ENCODE measurements around the gene HUWE1. TPM values are rescaled to one million over a fixed set of nuclear protein-coding genes. Genes with fewer than 3 reads are reported as not detected.

Gene HUWE1
- total RNA-seq, 1 donor from 2014 or later = 241 TPM

GRCh38 chrX:53595266-53595810 lies 91.2 kb downstream of the HUWE1 start:
- TF ChIP-seq CTCF (conservative IDR thresholded peaks at IDR 0.05) = no peak
- H3K36me3 Mint-ChIP-seq (ENCODE audit: low read depth) = peaks cover 30% of the 10 kb centered on the region
- no peak overlapping the region for H3K27ac Mint-ChIP-seq (ENCODE audit: unreplicated experiment)
- DNase-seq (ENCODE audit: low read depth, low spot score) = no peak
- H3K27me3 Mint-ChIP-seq (ENCODE audit: low read depth) = no peaks in the 10 kb centered on the region
- no peak overlapping the region for H3K4me3 Mint-ChIP-seq
- H3K4me1 Mint-ChIP-seq = peaks cover 4% of the 10 kb centered on the region
- no peaks in the 10 kb centered on the region for H3K9me3 Mint-ChIP-seq

GRCh38 chrX:53594354-53594753 lies 92.2 kb downstream of the HUWE1 start:
- H3K27me3 Mint-ChIP-seq (ENCODE audit: low read depth) = no peaks in the 10 kb centered on the region
- peaks cover 29% of the 10 kb centered on the region for H3K36me3 Mint-ChIP-seq (ENCODE audit: low read depth)
- no peak for DNase-seq (ENCODE audit: low read depth, low spot score)
- no peaks in the 10 kb centered on the region for H3K9me3 Mint-ChIP-seq
- no peak for TF ChIP-seq CTCF (conservative IDR thresholded peaks at IDR 0.05)
- no peak overlapping the region for H3K27ac Mint-ChIP-seq (ENCODE audit: unreplicated experiment)
- H3K4me1 Mint-ChIP-seq = peaks cover 4% of the 10 kb centered on the region
- no peak overlapping the region for H3K4me3 Mint-ChIP-seq

- Mint-ChIP-seq H3K27ac (ENCODE audit: unreplicated experiment) (no peak overlapping the region), H3K9me3 (no peaks in the 10 kb centered on the region)
These were observed 98.6 kb downstream of the HUWE1 start for GRCh38 chrX:53587795-53588420.

GRCh38 chrX:53584891-53585290 lies 101.6 kb downstream of the HUWE1 start:
- no peak for TF ChIP-seq CTCF (conservative IDR thresholded peaks at IDR 0.05)
- H3K27me3 Mint-ChIP-seq (ENCODE audit: low read depth) = no peaks in the 10 kb centered on the region
- no peaks in the 10 kb centered on the region for H3K4me1 Mint-ChIP-seq
- no peak overlapping the region for H3K4me3 Mint-ChIP-seq
- H3K27ac Mint-ChIP-seq (ENCODE audit: unreplicated experiment) = no peak overlapping the region
- H3K9me3 Mint-ChIP-seq = peaks cover 3% of the 10 kb centered on the region
- H3K36me3 Mint-ChIP-seq (ENCODE audit: low read depth) = peaks cover 47% of the 10 kb centered on the region
- DNase-seq (ENCODE audit: low read depth, low spot score) = no peak

More at GRCh38 chrX:53587795-53588420, 98.6 kb downstream of the HUWE1 start:
- no peak overlapping the region for H3K4me3 Mint-ChIP-seq
- H3K36me3 Mint-ChIP-seq (ENCODE audit: low read depth) = peaks cover 36% of the 10 kb centered on the region
- no peak for TF ChIP-seq CTCF (conservative IDR thresholded peaks at IDR 0.05)
- no peak for DNase-seq (ENCODE audit: low read depth, low spot score)
- H3K4me1 Mint-ChIP-seq = no peaks in the 10 kb centered on the region
- H3K27me3 Mint-ChIP-seq (ENCODE audit: low read depth) = no peaks in the 10 kb centered on the region

GRCh38 chrX:53583571-53583970 lies 102.9 kb downstream of the HUWE1 start:
- H3K27ac Mint-ChIP-seq (ENCODE audit: unreplicated experiment) = no peak overlapping the region
- H3K4me1 Mint-ChIP-seq = no peaks in the 10 kb centered on the region
- peaks cover 3% of the 10 kb centered on the region for H3K9me3 Mint-ChIP-seq
- DNase-seq (ENCODE audit: low read depth, low spot score) = no peak
- H3K36me3 Mint-ChIP-seq (ENCODE audit: low read depth) = peaks cover 42% of the 10 kb centered on the region
- no peaks in the 10 kb centered on the region for H3K27me3 Mint-ChIP-seq (ENCODE audit: low read depth)
- H3K4me3 Mint-ChIP-seq = no peak overlapping the region
- TF ChIP-seq CTCF (conservative IDR thresholded peaks at IDR 0.05) = no peak

All from neural crest cell (in vitro differentiated cells).